Thyroid gland (tissue), 4 donors: ENCODE measurements around the gene C2CD4D. TPM values are rescaled to one million over a fixed set of nuclear protein-coding genes. Genes with fewer than 3 reads are reported as not detected.
"Not testable (repeated sequence)": the region's sequence is repeated elsewhere in the genome, so short reads cannot be mapped to it uniquely, and the experiment has no call there.

Experiments
- DNase-seq, 2 donors: peaks; one replicate each; pipeline ENCODE4 v3.0.0-alpha.2; 2019
- H3K27ac ChIP-seq, 3 donors: fragments of 200-600 bp; sonication (generic); 1 replicate in 2 of 3; 2 replicates in 1 of 3; pipeline ENCODE4 v1.5.1; 2016 to 2019; ENCODE audit warnings: mild to moderate bottlenecking in 1 of 3, moderate library complexity in 1 of 3
- H3K27me3 ChIP-seq: fragments of 200-600 bp; sonication (generic); one replicate; pipeline ENCODE4 v1.5.1; 2019
- H3K36me3 ChIP-seq, 2 donors: fragments of 200-600 bp; sonication (generic); one replicate each; pipeline ENCODE4 v1.5.1; 2016 to 2019
- H3K4me1 ChIP-seq, 2 donors: fragments of 200-600 bp; sonication (generic); one replicate each; pipeline ENCODE4 v1.5.1; 2017 to 2019
- H3K4me3 ChIP-seq, 3 donors: fragments of 200-600 bp; sonication (generic); replicated peaks in 1 of 3; 1 replicate in 2 of 3; 2 replicates in 1 of 3; pipeline ENCODE4 v1.5.1; 2016; ENCODE audit warnings: mild to moderate bottlenecking in 1 of 3
- H3K9me3 ChIP-seq: fragments of 200-600 bp; sonication (generic); one replicate; pipeline ENCODE4 v1.5.1; 2017
- CTCF ChIP-seq, 6 experiments: fragments of 200-600 bp in 3 of 6; fragments of 450-650 bp in 3 of 6; sonication (generic) in 3 of 6; IDR thresholded peaks; one replicate each; pipeline ENCODE4 v1.5.1; 2016 to 2019; ENCODE audit warnings: antibody characterized with exemption in 6 of 6, mild to moderate bottlenecking in 2 of 6, inconsistent platforms in 1 of 6, moderate library complexity in 1 of 6
- POLR2A ChIP-seq, 2 donors: fragments of 450-650 bp; IDR thresholded peaks; one replicate each; pipeline ENCODE4 v1.6.1; 2017; ENCODE audit warnings: antibody characterized with exemption in 2 of 2, mild to moderate bottlenecking in 2 of 2, moderate library complexity in 1 of 2
- WGBS, 2 donors: methylation state at CpG; one replicate each; pipeline ENCODE4 v1.1.5; 2017; 5-methylcytosine and 5-hydroxymethylcytosine counted together
- intact Hi-C: fragments of 100-400 bp; cut with DNase I; formaldehyde crosslinking; loops from one replicate; pipeline ENCODE4 v1.15.1; 2023
- total RNA-seq, 4 donors: library from RNA; depleted of rRNA; stranded (reverse); fragments of >200 nt; gene quantifications; one replicate each; pipeline ENCODE4 v1.2.3, GENCODE V29; 2016

The C2CD4D gene
- total RNA-seq, 4 donors from 2014 or later, result 0.29 to 1.3 (median 0.33) TPM; not detected in 1

DNA sequence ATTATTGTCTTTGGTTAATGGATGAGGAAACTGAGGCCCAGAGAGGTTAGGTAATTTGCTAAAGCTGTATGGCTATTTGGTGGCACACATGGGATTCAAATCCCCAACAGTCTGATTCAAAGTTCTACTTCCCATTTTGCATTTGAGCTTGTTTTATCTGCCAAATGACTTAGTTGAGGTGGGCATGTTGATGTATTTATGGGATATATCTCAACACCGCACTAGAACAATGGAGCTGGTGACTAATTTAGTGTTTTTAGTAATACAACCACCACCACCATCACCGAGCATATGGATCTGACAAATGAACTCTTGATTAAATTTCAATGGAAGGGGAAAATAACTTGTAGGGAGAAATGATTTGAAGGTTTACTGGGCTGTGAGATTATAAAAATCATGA is 42.8 kb upstream of the C2CD4D start:
- DNase-seq, result no peak
- H3K9me3 ChIP-seq, result no peaks in the 10 kb centered on the region
- H3K27me3 ChIP-seq, result no peaks in the 10 kb centered on the region
- WGBS, 2 donors, result 95% methylated on average over 2 of the region's 2 CpGs
- no peak overlapping the region for H3K4me3 ChIP-seq
- intact Hi-C loops, result no loop called here
- H3K36me3 ChIP-seq, result no peaks in the 10 kb centered on the region
- no peaks in the 10 kb centered on the region for H3K4me1 ChIP-seq
- no peak overlapping the region for H3K27ac ChIP-seq
- TF ChIP-seq CTCF (IDR thresholded peaks at IDR 0.05), result no peak
- TF ChIP-seq POLR2A (IDR thresholded peaks at IDR 0.05), result no peak

GRCh38 chr1:151881479-151881878 is 41.9 kb upstream of the C2CD4D start:
- Histone ChIP-seq H3K4me1 (no peaks in the 10 kb centered on the region), H3K27me3 (no peaks in the 10 kb centered on the region), H3K36me3 (no peaks in the 10 kb centered on the region), H3K4me3 (no peak overlapping the region), H3K9me3 (no peaks in the 10 kb centered on the region), H3K27ac (no peak overlapping the region)
- TF ChIP-seq CTCF (IDR thresholded peaks at IDR 0.05) (no peak), POLR2A (IDR thresholded peaks at IDR 0.05) (no peak)
- DNase-seq, result no peak
- intact Hi-C loops, result no loop called here
- 49 to 50% methylated on average over 2 of the region's 2 CpGs for WGBS, 2 donors

DNA sequence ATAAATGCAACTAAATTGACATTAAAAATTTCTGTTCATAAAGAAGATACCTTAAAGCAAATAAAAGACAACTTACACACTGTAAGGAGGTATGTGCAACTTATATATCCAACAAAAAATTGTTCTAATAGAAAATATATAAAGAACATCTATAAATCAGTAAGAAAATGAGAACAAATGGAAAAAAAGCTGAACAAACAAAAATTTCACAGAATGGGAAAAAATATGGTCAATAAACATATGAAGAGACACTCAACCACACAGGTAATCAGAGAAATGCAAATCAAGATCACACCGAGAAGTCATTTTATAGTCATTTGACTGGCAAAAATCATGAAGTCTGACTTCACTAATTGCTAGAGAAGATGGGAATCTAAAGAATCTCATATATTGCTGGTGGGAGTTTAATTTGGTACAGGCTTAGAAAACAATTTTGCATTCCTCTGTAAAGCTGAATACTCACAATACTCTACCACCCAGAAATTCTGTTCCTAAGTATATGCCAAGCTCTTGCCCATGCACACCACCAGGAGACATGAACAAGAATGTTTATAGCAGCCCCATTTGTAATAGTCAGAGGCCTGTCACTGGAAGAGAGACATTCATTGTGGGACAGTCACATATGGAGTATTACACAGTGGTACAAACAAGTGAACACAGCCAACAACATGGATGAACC is 35.9 kb upstream of the C2CD4D start:
- Histone ChIP-seq H3K4me1 (no peaks in the 10 kb centered on the region), H3K4me3 (no peak overlapping the region), H3K9me3 (no peaks in the 10 kb centered on the region), H3K27me3 (no peaks in the 10 kb centered on the region), H3K27ac (no peak overlapping the region), H3K36me3 (no peaks in the 10 kb centered on the region)
- intact Hi-C loops, result no loop called here
- DNase-seq, result no peak
- WGBS, 2 donors, result 93 to 96% methylated on average over 1 of the region's 1 CpG
- TF ChIP-seq POLR2A (IDR thresholded peaks at IDR 0.05) (no peak), CTCF (IDR thresholded peaks at IDR 0.05) (no peak)

DNA sequence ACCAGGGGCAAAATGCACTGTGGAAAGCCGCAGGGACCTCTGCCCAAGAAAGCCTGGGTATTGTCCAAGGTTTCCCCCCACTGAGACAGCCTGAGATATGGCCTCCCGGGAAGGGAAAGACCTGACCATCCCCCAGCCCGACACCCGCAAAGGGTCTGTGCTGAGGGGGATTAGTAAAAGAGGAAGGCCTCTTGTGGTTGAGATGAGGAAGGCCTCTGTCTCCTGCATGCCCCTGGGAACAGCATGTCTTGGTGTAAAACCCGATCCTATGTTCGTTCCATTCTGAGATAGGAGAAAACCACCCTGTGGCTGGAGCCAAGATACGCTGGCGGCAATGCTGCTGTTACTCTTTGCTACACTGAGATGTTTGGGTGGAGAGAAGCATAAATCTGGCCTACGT is 33.2 kb upstream of the C2CD4D start:
- H3K27me3 ChIP-seq, H3K27ac ChIP-seq, intact Hi-C loops, H3K9me3 ChIP-seq, H3K36me3 ChIP-seq, DNase-seq, H3K4me3 ChIP-seq, H3K4me1 ChIP-seq: not testable (repeated sequence)
- 82 to 86% methylated on average over 9 of the region's 9 CpGs for WGBS, 2 donors

- no peaks in the 10 kb centered on the region for H3K36me3 ChIP-seq
- no peaks in the 10 kb centered on the region for H3K27me3 ChIP-seq
- no peak for DNase-seq
- no peak overlapping the region for H3K27ac ChIP-seq
- TF ChIP-seq POLR2A (IDR thresholded peaks at IDR 0.05), result no peak
- TF ChIP-seq CTCF (IDR thresholded peaks at IDR 0.05), result no peak
- 50 to 63% methylated on average over 5 of the region's 5 CpGs for WGBS, 2 donors
- H3K4me1 ChIP-seq, result no peaks in the 10 kb centered on the region
- H3K4me3 ChIP-seq, result no peak overlapping the region
- intact Hi-C loops, result no loop called here
- no peaks in the 10 kb centered on the region for H3K9me3 ChIP-seq
Measured at GRCh38 chr1:151871284-151872030, 31.8 kb upstream of the C2CD4D start.
